H9 (cell line): Measurements from ENCODE around the gene STXBP6. TPM values are rescaled to one million over a fixed set of nuclear protein-coding genes. Genes with fewer than 3 reads are reported as not detected.

ENCODE experiments used
- DNase-seq: peaks from one replicate; pipeline ENCODE4 v3.0.0-alpha.2; 2017
- H2AFZ ChIP-seq: one replicate; pipeline ENCODE4 v1.6.1; 2013; ENCODE audit warnings: mild to moderate bottlenecking, low read length, control low read depth, moderate library complexity
- H2AK5ac ChIP-seq: 2 replicates; pipeline ENCODE4 v1.6.1; 2013; ENCODE audit warnings: low read length, control low read depth, mixed read lengths; ENCODE audit not compliant: insufficient read length
- H2BK120ac ChIP-seq: one replicate; pipeline ENCODE4 v1.6.1; 2013; ENCODE audit warnings: low read depth, mild to moderate bottlenecking, low read length, control low read depth, inconsistent platforms; ENCODE audit not compliant: poor library complexity, severe bottlenecking
- H2BK12ac ChIP-seq: 2 replicates; pipeline ENCODE4 v1.6.1; 2013; ENCODE audit warnings: low read length, control low read depth, mixed read lengths, low read depth; ENCODE audit not compliant: insufficient read length
- H2BK15ac ChIP-seq: 2 replicates; pipeline ENCODE4 v1.6.1; 2013; ENCODE audit warnings: low read depth, low read length, control low read depth
- H2BK20ac ChIP-seq: one replicate; pipeline ENCODE4 v1.6.1; 2013; ENCODE audit warnings: low read depth, mild to moderate bottlenecking, low read length, control low read depth, inconsistent platforms; ENCODE audit not compliant: poor library complexity, severe bottlenecking
- H2BK5ac ChIP-seq: 2 replicates; pipeline ENCODE4 v1.6.1; 2013; ENCODE audit warnings: low read length, control low read depth, mixed read lengths; ENCODE audit not compliant: insufficient read length
- H3K14ac ChIP-seq: 2 replicates; pipeline ENCODE4 v1.6.1; 2013; ENCODE audit warnings: low read length, control low read depth; ENCODE audit not compliant: insufficient read depth
- H3K18ac ChIP-seq: 2 replicates; pipeline ENCODE4 v1.6.1; 2013; ENCODE audit warnings: low read depth, mild to moderate bottlenecking, mixed read lengths, low read length, control low read depth; ENCODE audit not compliant: insufficient read length
- H3K23ac ChIP-seq: 2 replicates; pipeline ENCODE4 v1.6.1; 2013; ENCODE audit warnings: low read length, control low read depth, mixed read lengths, low read depth; ENCODE audit not compliant: insufficient read length
- H3K23me2 ChIP-seq: 2 replicates; pipeline ENCODE4 v1.6.1; 2013; ENCODE audit warnings: low read depth, mild to moderate bottlenecking, mixed read lengths, low read length, control low read depth; ENCODE audit not compliant: insufficient read length, poor library complexity, severe bottlenecking
- H3K27ac ChIP-seq: 2 replicates; pipeline ENCODE4 v1.5.1; 2013; ENCODE audit warnings: low read length, control low read depth, mixed read lengths, low read depth; ENCODE audit not compliant: insufficient read length
- H3K27me3 ChIP-seq: 2 replicates; pipeline ENCODE4 v1.6.1; 2013; ENCODE audit warnings: low read length, control low read depth, inconsistent platforms; ENCODE audit not compliant: insufficient read depth
- H3K4ac ChIP-seq: 2 replicates; pipeline ENCODE4 v1.6.1; 2013; ENCODE audit warnings: low read depth, mild to moderate bottlenecking, control low read depth, inconsistent platforms, low read length, moderate library complexity
- H3K4me1 ChIP-seq: 2 replicates; pipeline ENCODE4 v1.6.1; 2013; ENCODE audit warnings: low read length, control low read depth, inconsistent platforms; ENCODE audit not compliant: insufficient read depth
- H3K4me2 ChIP-seq: 2 replicates; pipeline ENCODE4 v1.6.1; 2013; ENCODE audit warnings: low read length, control low read depth, mixed read lengths; ENCODE audit not compliant: insufficient read length, insufficient read depth
- H3K56ac ChIP-seq: 2 replicates; pipeline ENCODE4 v1.6.1; 2013; ENCODE audit warnings: low read depth, mild to moderate bottlenecking, mixed read lengths, low read length, control low read depth; ENCODE audit not compliant: insufficient read length
- H3K79me1 ChIP-seq: 2 replicates; pipeline ENCODE4 v1.6.1; 2013; ENCODE audit warnings: low read depth, mild to moderate bottlenecking, moderate library complexity, low read length, control low read depth, inconsistent platforms; ENCODE audit not compliant: insufficient read depth, poor library complexity, severe bottlenecking
- H3K79me2 ChIP-seq: 2 replicates; pipeline ENCODE4 v1.6.1; 2013; ENCODE audit warnings: low read length, control low read depth, inconsistent platforms; ENCODE audit not compliant: insufficient read depth
- H3K9ac ChIP-seq: 2 replicates; pipeline ENCODE4 v1.6.1; 2013; ENCODE audit warnings: low read length, control low read depth, mixed read lengths; ENCODE audit not compliant: insufficient read length; ENCODE audit errors: extremely low read depth
- H3K9me3 ChIP-seq: one replicate; pipeline ENCODE4 v1.6.1; 2013; ENCODE audit warnings: low read depth, low read length, inconsistent platforms; ENCODE audit not compliant: control insufficient read depth
- H3T11ph ChIP-seq: one replicate; pipeline ENCODE4 v1.6.1; 2013; ENCODE audit warnings: mild to moderate bottlenecking, low read length, control low read depth, inconsistent platforms
- H4K20me1 ChIP-seq: one replicate; pipeline ENCODE4 v1.6.1; 2013; ENCODE audit not compliant: control insufficient read depth, insufficient read length, insufficient read depth
- H4K5ac ChIP-seq: 2 replicates; pipeline ENCODE4 v1.6.1; 2013; ENCODE audit warnings: low read depth, mild to moderate bottlenecking, mixed read lengths, low read length, control low read depth; ENCODE audit not compliant: insufficient read length
- H4K8ac ChIP-seq: replicated peaks from 2 replicates; pipeline ENCODE4 v1.6.1; 2013; ENCODE audit warnings: low read length, control low read depth, mixed read lengths, low read depth; ENCODE audit not compliant: insufficient read length
- H4K91ac ChIP-seq: 2 replicates; pipeline ENCODE4 v1.6.1; 2013; ENCODE audit warnings: low read depth, mild to moderate bottlenecking, moderate library complexity, mixed read lengths, low read length, control low read depth; ENCODE audit not compliant: insufficient read length
- H3K27ac Mint-ChIP-seq, 3 experiments: 2 replicates in 2 of 3; 3 replicates in 1 of 3; pipeline ENCODE4 v1.8.0; 2020 to 2021; ENCODE audit warnings: mixed read lengths in 3 of 3, mild to moderate bottlenecking in 1 of 3, moderate library complexity in 1 of 3
- H3K27me3 Mint-ChIP-seq: 2 replicates; pipeline ENCODE4 v1.8.0; 2021; ENCODE audit warnings: low read depth, mild to moderate bottlenecking, moderate library complexity, mixed read lengths
- H3K36me3 Mint-ChIP-seq, 3 experiments: 2 replicates in 2 of 3; 3 replicates in 1 of 3; pipeline ENCODE4 v1.8.0; 2020 to 2021; ENCODE audit warnings: low read depth in 3 of 3, mixed read lengths in 3 of 3; ENCODE audit not compliant: insufficient read depth in 1 of 3
- H3K4me1 Mint-ChIP-seq, 2 experiments: 2 replicates each; pipeline ENCODE4 v1.8.0; 2020; ENCODE audit warnings: mixed read lengths in 2 of 2
- H3K4me3 Mint-ChIP-seq, 2 experiments: 2 replicates in 1 of 2; 3 replicates in 1 of 2; pipeline ENCODE4 v1.8.0; 2020 to 2021; ENCODE audit warnings: mild to moderate bottlenecking in 2 of 2, mixed read lengths in 2 of 2, moderate library complexity in 1 of 2
- H3K9me3 Mint-ChIP-seq, 2 experiments: 2 replicates in 1 of 2; 3 replicates in 1 of 2; pipeline ENCODE4 v1.8.0; 2020; ENCODE audit warnings: mild to moderate bottlenecking in 2 of 2, mixed read lengths in 2 of 2, moderate library complexity in 1 of 2
- CTCF ChIP-seq: fragments of 200-600 bp; sonication (generic); conservative IDR thresholded peaks from 3 replicates; pipeline ENCODE4 v1.8.0; 2021; ENCODE audit warnings: antibody characterized with exemption, mild to moderate bottlenecking
- WGBS: extraction: QIAGEN DNeasy Blood & Tissue Kit; methylation state at CpG from one replicate; pipeline ENCODE4 v1.1.7; 2013; ENCODE audit warnings: missing lambda C conversion rate, low lambda C conversion rate, mixed read lengths; ENCODE audit not compliant: insufficient read length; ENCODE audit errors: extremely low coverage; 5-methylcytosine and 5-hydroxymethylcytosine counted together
- total RNA-seq: library from RNA; stranded (reverse); gene quantifications from 2 replicates; pipeline ENCODE4 v1.2.1, GENCODE V29; 2021

Gene STXBP6
- total RNA-seq, 1 experiment from 2014 or later: 3.6 TPM

DNA sequence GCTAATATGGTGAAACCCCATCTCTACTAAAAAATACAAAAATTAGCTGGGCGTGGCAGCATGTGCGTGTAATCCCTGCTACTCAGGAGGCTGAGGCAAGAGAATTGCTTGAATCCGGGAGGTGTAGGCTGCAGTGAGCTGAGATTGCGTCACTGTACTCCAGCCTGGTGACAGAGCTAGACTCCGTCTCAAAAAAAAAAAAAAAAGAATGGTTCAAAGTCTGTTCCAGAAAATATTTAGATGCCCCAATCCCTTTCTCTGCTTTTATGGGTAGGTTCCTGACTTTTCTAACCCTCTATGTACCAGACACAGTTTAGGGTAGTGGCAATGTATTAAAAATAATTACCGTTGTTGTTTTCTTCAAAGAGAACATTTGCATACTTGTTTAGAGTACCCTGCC lies 161.4 kb downstream of the STXBP6 start:
- no peak overlapping the region for H3K4ac ChIP-seq
- no peak overlapping the region for H3K14ac ChIP-seq
- H2AFZ ChIP-seq: no peak overlapping the region
- no peaks in the 10 kb centered on the region for H4K20me1 ChIP-seq
- peaks cover 3 to 11% of the 10 kb centered on the region in 2 experiments; a peak in 3 of 5 replicates for H3K9me3 Mint-ChIP-seq
- no peak overlapping the region for H2BK12ac ChIP-seq
- H3K23ac ChIP-seq: no peak overlapping the region
- H2BK20ac ChIP-seq: no peak overlapping the region
- no peak overlapping the region for H2AK5ac ChIP-seq
- peaks cover 4 to 8% of the 10 kb centered on the region in 2 experiments; a peak in 1 of 4 replicates for H3K4me1 Mint-ChIP-seq
- no peak overlapping the region for H3K27ac Mint-ChIP-seq
- H3K56ac ChIP-seq: no peak overlapping the region
- H3K27ac ChIP-seq: no peak overlapping the region
- no peak overlapping the region for H2BK15ac ChIP-seq
- no peak overlapping the region for H4K5ac ChIP-seq
- H4K91ac ChIP-seq: no peak overlapping the region
- no peaks in the 10 kb centered on the region for H3K79me2 ChIP-seq
- no peaks in the 10 kb centered on the region for H3K4me1 ChIP-seq
- H3K9me3 ChIP-seq: no peaks in the 10 kb centered on the region
- H3K27me3 Mint-ChIP-seq: no peaks in the 10 kb centered on the region
- no peak overlapping the region for H3K4me2 ChIP-seq
- peaks cover 0 to 3% (median 0%) of the 10 kb centered on the region in 3 experiments; a peak in 2 of 7 replicates for H3K36me3 Mint-ChIP-seq
- H3K18ac ChIP-seq: no peak overlapping the region
- no peak for TF ChIP-seq CTCF
- H3K79me1 ChIP-seq: no peaks in the 10 kb centered on the region
- no peak overlapping the region for H3K9ac ChIP-seq
- no peak overlapping the region for H4K8ac ChIP-seq
- H3K27me3 ChIP-seq: no peaks in the 10 kb centered on the region
- WGBS: no CpG with 5 or more reads among the region's 6 CpGs
- H3T11ph ChIP-seq: no peak overlapping the region
- H2BK120ac ChIP-seq: no peak overlapping the region
- no peaks in the 10 kb centered on the region for H3K23me2 ChIP-seq
- no peak for DNase-seq
- H3K4me3 Mint-ChIP-seq: no peak overlapping the region
- H2BK5ac ChIP-seq: no peak overlapping the region
